Small intestine (tissue), 7 donors: ENCODE results near the gene SLC17A6. TPM values are rescaled to one million over a fixed set of nuclear protein-coding genes. Genes with fewer than 3 reads are reported as not detected.

Experiments used
- DNase-seq, 2 donors: peaks; one replicate each; pipeline versions ENCODE4 v3.0.0 to v3.0.0-alpha.2; 2013
- FAIRE-seq: peaks from 2 replicates; lab custom pipeline; 2012; peaks lifted over from hg19 to GRCh38; lab: Jason Lieb, UNC
- H3K27ac ChIP-seq, 3 donors: one replicate each; pipeline ENCODE4 v1.5.1; 2013; ENCODE audit warnings: low read length in 2 of 3, mild to moderate bottlenecking in 2 of 3, control low read depth in 1 of 3, inconsistent platforms in 1 of 3, low read depth in 1 of 3, moderate library complexity in 1 of 3
- H3K27me3 ChIP-seq, 3 donors: one replicate each; pipeline ENCODE4 v1.6.1; 2013; ENCODE audit warnings: low read length in 3 of 3, inconsistent platforms in 1 of 3; ENCODE audit not compliant: control insufficient read depth in 3 of 3, insufficient read depth in 3 of 3
- H3K36me3 ChIP-seq, 3 donors: one replicate each; pipeline ENCODE4 v1.6.1; 2013; ENCODE audit warnings: low read length in 3 of 3, inconsistent platforms in 1 of 3, low read depth in 1 of 3, mild to moderate bottlenecking in 1 of 3, moderate library complexity in 1 of 3; ENCODE audit not compliant: control insufficient read depth in 3 of 3, insufficient read depth in 2 of 3
- H3K4me1 ChIP-seq, 3 donors: one replicate each; pipeline ENCODE4 v1.6.1; 2013; ENCODE audit warnings: low read length in 2 of 3, inconsistent platforms in 1 of 3, low read depth in 1 of 3, mild to moderate bottlenecking in 1 of 3, moderate library complexity in 1 of 3; ENCODE audit not compliant: control insufficient read depth in 3 of 3, insufficient read depth in 2 of 3
- H3K4me3 ChIP-seq, 3 donors: one replicate each; pipeline ENCODE4 v1.5.1; 2013; ENCODE audit warnings: low read length in 3 of 3, control low read depth in 1 of 3, inconsistent platforms in 1 of 3, low read depth in 1 of 3, mild to moderate bottlenecking in 1 of 3, moderate library complexity in 1 of 3
- H3K9me3 ChIP-seq, 2 donors: one replicate each; pipeline ENCODE4 v1.6.1; 2013; ENCODE audit warnings: low read depth in 1 of 2, low read length in 1 of 2; ENCODE audit not compliant: control insufficient read depth in 2 of 2, insufficient read depth in 1 of 2
- WGBS, 3 donors: extraction: QIAGEN DNeasy Blood & Tissue Kit; methylation state at CpG; one replicate each; pipeline ENCODE4 v1.1.7; 2013; 5-methylcytosine and 5-hydroxymethylcytosine counted together
- polyA plus RNA-seq, 4 donors: library from polyadenylated mRNA; stranded (reverse) in 3 of 4; unstranded in 1 of 4; fragments of 200-250 nt in 3 of 4; fragments of 120-200 nt in 1 of 4; gene quantifications; one replicate each; pipeline versions ENCODE4 v1.2.1 to v1.2.3, GENCODE V29; 2013
- donor health status: healthy with polysubstance abuse.
- donor health status: control.
- donor health status: control.
- donor health status: Bipolar disorder and iron deficiency.
- donor health status: healthy.

SLC17A6 gene
- polyA plus RNA-seq, 4 donors: not detected

GRCh38 chr11:22340701-22341587 is 2.8 kb downstream of the SLC17A6 start:
- WGBS, 3 donors: 6 to 21% (median 17%) methylated on average over 40 of the region's 40 CpGs
- FAIRE-seq (no peak), DNase-seq (no peak)
- H3K9me3 ChIP-seq: no peaks in the 10 kb centered on the region
- no peaks in the 10 kb centered on the region for H3K36me3 ChIP-seq
- H3K27ac ChIP-seq: no peak overlapping the region
- no peaks in the 10 kb centered on the region for H3K4me1 ChIP-seq
- H3K4me3 ChIP-seq: no peak overlapping the region
- H3K27me3 ChIP-seq: peaks cover 10 to 65% (median 48%) of the 10 kb centered on the region in 3 donors

- DNase-seq: no peak
- Histone ChIP-seq H3K9me3 (no peaks in the 10 kb centered on the region), H3K36me3 (no peaks in the 10 kb centered on the region), H3K27ac (no peak overlapping the region), H3K4me3 (no peak overlapping the region), H3K27me3 (peaks cover 10 to 65% (median 48%) of the 10 kb centered on the region in 3 donors), H3K4me1 (no peaks in the 10 kb centered on the region)
- 8 to 37% (median 20%) methylated on average over 23 of the region's 23 CpGs for WGBS, 3 donors
- FAIRE-seq: no peak
Observed at GRCh38 chr11:22341588-22341931, 3.4 kb downstream of the SLC17A6 start.

GRCh38 chr11:22342211-22343031 is 4.2 kb downstream of the SLC17A6 start:
- Histone ChIP-seq H3K4me3 (no peak overlapping the region), H3K4me1 (no peaks in the 10 kb centered on the region), H3K36me3 (no peaks in the 10 kb centered on the region), H3K27ac (no peak overlapping the region), H3K9me3 (no peaks in the 10 kb centered on the region), H3K27me3 (peaks cover 10 to 64% (median 47%) of the 10 kb centered on the region in 3 donors)
- FAIRE-seq: no peak
- no peak for DNase-seq
- WGBS, 3 donors: 7 to 21% (median 9%) methylated on average over 25 of the region's 25 CpGs

GRCh38 chr11:22343032-22343324 is 4.8 kb downstream of the SLC17A6 start:
- Histone ChIP-seq H3K27me3 (peaks cover 8 to 58% (median 45%) of the 10 kb centered on the region in 3 donors), H3K36me3 (no peaks in the 10 kb centered on the region), H3K27ac (no peak overlapping the region), H3K4me3 (no peak overlapping the region), H3K4me1 (no peaks in the 10 kb centered on the region), H3K9me3 (no peaks in the 10 kb centered on the region)
- WGBS, 3 donors: 1 to 8% (median 3%) methylated on average over 6 of the region's 6 CpGs
- FAIRE-seq: no peak
- DNase-seq: no peak

- H3K9me3 ChIP-seq: no peaks in the 10 kb centered on the region
- FAIRE-seq: no peak
- H3K27ac ChIP-seq: no peak overlapping the region
- peaks cover 8 to 56% (median 42%) of the 10 kb centered on the region in 3 donors for H3K27me3 ChIP-seq
- WGBS, 3 donors: 2 to 7% (median 4%) methylated on average over 33 to 34 of the region's 34 CpGs
- no peaks in the 10 kb centered on the region for H3K36me3 ChIP-seq
- H3K4me1 ChIP-seq: no peaks in the 10 kb centered on the region
- no peak overlapping the region for H3K4me3 ChIP-seq
- DNase-seq: no peak
Observed at GRCh38 chr11:22343371-22344032, 5.3 kb downstream of the SLC17A6 start.

- WGBS, 3 donors: 7 to 16% (median 9%) methylated on average over 3 of the region's 3 CpGs
- Histone ChIP-seq H3K4me3 (no peak overlapping the region), H3K27me3 (peaks cover 8 to 53% (median 40%) of the 10 kb centered on the region in 3 donors), H3K4me1 (no peaks in the 10 kb centered on the region), H3K36me3 (no peaks in the 10 kb centered on the region), H3K9me3 (no peaks in the 10 kb centered on the region), H3K27ac (no peak overlapping the region)
- DNase-seq (no peak), FAIRE-seq (no peak)
Observed at GRCh38 chr11:22344081-22344480, 5.9 kb downstream of the SLC17A6 start.

GRCh38 chr11:22346282-22346681 is 8.1 kb downstream of the SLC17A6 start:
- Histone ChIP-seq H3K27ac (no peak overlapping the region), H3K4me1 (no peaks in the 10 kb centered on the region), H3K9me3 (no peaks in the 10 kb centered on the region), H3K36me3 (no peaks in the 10 kb centered on the region), H3K27me3 (peaks cover 6 to 35% (median 28%) of the 10 kb centered on the region in 3 donors), H3K4me3 (no peak overlapping the region)
- DNase-seq: no peak
- FAIRE-seq: no peak

GRCh38 chr11:22347857-22348487 is 9.8 kb downstream of the SLC17A6 start:
- Histone ChIP-seq H3K4me1 (no peaks in the 10 kb centered on the region), H3K9me3 (no peaks in the 10 kb centered on the region), H3K4me3 (no peak overlapping the region), H3K27me3 (peaks cover 6 to 18% (median 13%) of the 10 kb centered on the region in 3 donors), H3K36me3 (no peaks in the 10 kb centered on the region), H3K27ac (no peak overlapping the region)
- DNase-seq (no peak), FAIRE-seq (no peak)
- WGBS, 3 donors: 84 to 89% (median 86%) methylated on average over 4 of the region's 4 CpGs
